HG02678 (cell line): Measurements from ENCODE around the gene LKAAEAR1.
"Not testable (repeated sequence)": the region's sequence is repeated elsewhere in the genome, so short reads cannot be mapped to it uniquely, and the experiment has no call there.

Source experiments
- ATAC-seq: cut with Tn5 transposase; IDR thresholded peaks from one replicate; pipeline ENCODE4 v1.9.1; 2021; ENCODE audit warnings: mild to moderate bottlenecking, moderate library complexity; ENCODE audit not compliant: unreplicated experiment

Gene LKAAEAR1

DNA sequence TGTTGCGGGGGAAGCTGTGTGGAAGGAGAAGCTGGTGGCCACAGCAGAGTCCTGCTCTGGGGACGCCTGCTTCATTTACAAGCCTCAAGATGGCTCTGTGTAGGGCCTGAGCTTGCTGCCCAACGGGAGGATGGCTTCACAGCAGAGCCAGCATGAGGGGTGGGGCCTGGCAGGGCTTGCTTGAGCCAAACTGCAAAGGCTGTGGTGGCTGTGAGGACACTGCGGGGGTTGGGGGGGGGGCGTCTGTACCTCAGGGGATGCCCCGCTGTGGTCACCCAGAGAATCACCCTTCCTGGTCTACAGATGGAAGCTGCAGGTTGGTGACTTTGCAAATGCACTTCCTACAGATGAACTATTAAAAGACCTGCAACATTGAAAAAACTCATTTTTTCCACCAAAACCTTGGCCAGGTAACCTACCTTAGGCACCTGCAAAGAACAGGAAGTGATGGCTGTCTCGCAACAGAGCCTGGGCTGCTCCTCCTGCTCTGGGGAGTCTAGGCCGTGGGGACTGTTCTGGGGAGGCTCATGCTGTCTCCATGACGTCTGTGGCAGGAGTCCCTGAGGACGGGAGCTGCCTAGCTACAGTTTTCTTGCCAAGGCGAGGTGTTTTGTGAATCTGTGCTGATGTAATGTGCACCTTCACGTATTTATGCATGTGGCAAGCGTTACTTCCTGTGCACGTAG is 15.8 kb upstream of the LKAAEAR1 start:
- no peak for ATAC-seq

DNA sequence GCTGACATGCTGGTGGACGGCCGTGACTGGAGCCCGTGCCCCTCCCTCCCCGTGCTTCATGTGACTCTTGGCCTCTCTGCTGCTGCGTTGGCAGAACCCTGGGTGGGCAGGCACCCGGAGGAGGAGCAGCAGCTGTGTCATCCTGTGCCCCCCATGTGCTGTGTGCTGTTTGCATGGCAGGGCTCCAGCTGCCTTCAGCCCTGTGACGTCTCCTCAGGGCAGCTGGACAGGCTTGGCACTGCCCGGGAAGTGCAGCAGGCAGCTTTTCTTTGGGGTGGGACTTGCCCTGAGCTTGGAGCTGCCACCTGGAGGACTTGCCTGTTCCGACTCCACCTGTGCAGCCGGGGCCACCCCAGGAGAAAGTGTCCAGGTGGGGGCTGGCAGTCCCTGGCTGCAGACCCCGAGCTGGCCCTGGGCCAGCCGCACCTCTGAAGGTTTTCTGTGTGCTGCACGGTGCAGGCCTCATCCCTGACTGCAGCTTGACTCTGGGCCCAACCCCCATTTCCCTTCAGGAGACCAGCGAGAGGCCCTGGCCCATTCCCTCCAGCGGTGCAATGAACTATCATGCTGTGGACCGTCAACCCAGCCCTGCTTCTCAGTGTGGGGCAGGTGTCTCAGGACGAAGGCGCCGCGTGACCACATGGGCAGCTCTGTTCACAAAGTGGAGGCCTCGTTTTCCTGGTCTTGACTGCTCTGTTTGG is 15.0 kb upstream of the LKAAEAR1 start:
- ATAC-seq = no peak

DNA sequence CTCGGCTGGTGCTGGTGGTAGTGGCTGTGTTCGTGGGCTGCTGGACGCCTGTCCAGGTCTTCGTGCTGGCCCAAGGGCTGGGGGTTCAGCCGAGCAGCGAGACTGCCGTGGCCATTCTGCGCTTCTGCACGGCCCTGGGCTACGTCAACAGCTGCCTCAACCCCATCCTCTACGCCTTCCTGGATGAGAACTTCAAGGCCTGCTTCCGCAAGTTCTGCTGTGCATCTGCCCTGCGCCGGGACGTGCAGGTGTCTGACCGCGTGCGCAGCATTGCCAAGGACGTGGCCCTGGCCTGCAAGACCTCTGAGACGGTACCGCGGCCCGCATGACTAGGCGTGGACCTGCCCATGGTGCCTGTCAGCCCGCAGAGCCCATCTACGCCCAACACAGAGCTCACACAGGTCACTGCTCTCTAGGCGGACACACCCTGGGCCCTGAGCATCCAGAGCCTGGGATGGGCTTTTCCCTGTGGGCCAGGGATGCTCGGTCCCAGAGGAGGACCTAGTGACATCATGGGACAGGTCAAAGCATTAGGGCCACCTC is 14.3 kb upstream of the LKAAEAR1 start:
- no peak for ATAC-seq

DNA sequence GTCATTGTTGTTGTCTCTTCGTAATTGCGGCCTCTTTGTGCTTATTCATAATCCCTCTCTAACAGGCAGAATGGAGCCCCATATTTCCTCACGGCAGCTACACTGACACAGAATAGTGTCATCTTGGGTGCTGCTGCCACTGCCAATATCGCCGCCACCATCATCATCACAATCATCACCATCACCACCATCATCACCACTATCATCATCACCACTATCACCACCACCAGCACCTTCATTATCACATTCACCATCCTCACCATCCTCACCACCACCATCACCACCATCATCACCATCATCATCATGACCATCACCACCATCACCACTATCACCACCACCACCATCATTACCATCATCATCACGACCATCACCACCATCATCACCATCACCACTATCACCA is 12.3 kb upstream of the LKAAEAR1 start:
- no peak for ATAC-seq

DNA sequence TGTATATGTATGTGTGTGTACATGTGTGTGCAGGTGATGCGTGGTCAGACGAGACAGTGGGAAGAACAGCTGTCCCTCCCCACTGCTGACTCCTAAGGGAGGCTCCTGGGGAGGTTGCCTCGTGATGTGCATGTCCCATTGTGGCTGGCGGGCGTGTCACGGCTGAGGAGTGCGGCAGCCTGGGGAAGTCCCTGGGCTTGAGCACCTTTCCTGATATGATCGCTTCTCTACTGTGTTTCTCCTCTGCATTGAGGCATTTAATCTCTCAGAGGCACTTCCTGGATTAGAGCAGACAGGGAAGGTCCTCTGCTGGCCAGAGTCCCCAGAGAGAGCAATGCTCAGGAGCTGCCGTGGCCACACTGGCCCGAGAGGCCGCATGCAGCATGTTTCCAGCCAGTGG is 11.7 kb upstream of the LKAAEAR1 start:
- no peak for ATAC-seq

DNA sequence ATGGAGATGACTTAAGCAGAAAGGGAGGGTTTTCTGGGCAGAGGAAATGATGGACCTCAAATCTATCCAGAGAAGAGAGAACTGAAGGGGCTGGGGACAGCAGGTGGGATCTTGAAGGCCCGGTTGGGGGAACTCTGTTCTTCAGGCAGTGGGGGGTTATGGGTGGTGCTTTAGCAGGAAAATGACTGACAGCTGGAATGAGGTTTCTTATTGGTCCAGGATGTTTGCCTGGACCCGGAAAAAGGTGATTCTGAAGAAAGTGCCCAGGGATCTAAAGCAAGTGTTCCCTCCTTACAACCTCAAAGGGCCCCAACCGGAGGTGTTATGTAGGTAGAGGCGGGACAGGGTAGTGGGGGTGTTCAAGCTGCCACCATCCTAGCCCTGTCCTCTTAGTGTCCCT is 11.3 kb upstream of the LKAAEAR1 start:
- ATAC-seq = no peak

DNA sequence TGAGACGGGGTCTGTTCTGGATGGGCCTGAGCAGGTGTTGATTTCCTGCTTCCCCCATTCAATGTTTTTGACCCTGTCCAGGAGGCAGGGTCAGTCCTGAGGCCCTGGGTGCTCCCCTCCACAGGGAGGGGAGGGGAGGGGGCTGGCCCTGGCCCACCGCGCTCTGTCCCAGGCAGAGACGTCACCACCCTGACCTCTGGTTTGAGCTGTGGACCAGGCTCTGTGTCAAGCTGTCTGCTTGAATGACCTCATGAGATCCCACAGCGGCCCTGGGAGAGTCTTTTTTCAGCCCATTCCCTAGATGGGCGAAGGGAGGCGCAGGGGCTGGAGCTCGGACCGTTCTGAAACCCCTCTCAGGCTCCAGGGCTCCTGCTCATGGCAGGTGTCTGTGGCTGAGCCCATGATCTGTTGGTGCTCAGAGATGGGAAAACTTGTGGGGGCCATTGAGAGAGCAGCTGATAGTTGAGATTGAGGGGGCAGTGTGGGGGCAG is 8.9 kb upstream of the LKAAEAR1 start:
- no peak for ATAC-seq

DNA sequence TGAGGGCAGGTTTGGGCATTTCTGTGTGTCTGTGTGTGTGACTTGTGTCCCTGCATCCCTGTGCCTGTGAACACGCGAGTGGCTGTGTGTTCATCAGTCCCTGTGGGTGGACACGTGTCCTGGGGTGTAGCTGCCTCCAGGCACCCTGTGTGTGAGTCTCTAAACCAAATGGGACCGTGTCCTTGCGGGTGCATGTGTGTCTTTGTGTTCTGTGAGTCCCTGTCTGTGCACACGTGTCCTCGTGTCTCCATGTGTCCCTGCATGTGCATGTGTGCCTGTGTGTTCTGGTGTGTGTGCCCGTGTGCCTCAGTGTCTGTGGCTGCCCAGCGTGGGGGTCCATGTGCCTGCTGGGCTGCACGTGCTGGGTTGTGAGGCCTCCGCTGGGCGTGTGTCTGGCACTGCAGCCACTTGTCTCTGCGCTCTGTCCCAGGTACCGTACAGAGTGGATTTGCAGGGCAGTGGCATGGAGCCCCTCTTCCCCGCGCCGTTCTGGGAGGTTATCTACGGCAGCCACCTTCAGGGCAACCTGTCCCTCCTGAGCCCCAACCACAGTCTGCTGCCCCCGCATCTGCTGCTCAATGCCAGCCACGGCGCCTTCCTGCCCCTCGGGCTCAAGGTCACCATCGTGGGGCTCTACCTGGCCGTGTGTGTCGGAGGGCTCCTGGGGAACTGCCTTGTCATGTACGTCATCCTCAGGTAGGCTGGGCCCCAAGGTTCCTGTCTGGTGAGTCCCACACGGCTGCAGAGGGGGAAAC is 8.2 kb upstream of the LKAAEAR1 start:
- ATAC-seq = no peak

DNA sequence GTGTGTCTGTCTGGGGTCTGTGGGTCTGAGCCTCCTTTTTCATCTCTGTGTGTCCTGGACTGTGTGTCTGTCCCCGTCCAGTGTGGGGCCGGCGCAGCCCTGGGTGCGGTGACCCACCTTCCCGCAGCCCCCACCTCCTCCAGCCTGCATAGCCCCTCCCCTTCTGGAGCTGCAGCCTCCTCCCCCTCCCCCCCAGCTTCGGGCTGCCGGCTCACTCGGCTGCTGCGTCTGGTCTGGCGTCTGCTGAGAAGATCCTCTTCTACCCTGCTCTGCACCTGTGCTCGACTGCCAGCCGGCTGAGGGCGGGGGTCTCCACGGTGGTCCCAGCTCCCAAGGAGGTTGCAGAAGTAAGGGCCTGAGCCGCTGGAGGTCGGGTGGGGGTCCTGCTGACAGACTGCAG is 7.6 kb upstream of the LKAAEAR1 start:
- ATAC-seq = no peak

DNA sequence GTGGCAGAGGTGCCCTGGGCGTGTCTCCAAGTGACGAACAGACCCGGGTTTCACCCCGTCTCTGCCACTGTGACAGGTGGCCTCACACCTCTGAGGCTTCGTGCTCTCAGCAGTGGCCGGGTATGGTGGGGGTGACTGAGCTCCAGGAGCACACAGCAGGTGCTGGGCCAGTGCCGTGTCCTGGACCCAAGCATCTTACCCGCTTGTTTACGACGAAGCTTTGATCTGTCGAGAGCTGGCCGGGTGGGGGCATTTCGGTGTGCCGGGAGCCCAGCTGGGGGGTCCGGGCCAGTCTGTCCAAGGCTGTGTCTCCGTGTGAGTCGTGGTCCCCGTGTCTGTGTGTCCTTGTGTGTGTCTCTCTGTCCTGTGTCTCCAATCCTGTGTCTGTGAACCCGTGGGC is 7.1 kb upstream of the LKAAEAR1 start:
- no peak for ATAC-seq

DNA sequence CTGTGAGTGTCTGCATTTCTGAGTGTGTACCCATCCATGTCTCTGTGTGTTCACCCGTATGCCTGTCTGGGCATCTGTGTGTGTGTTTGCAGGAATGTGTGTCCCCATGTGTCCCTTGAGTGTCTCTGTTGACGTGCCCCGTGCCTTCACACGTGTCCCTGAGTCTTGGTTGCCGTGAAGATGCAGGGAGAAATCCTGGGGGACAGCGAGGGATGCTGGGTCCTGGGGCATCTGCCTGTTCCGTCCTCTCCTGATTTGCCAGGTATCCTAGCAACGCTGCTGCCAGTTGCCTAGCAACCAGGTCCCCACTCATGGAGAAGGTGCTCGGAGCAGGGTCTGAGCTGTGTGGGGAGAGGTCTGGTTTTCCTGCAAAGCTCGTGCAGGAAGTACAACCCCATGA is 6.0 kb upstream of the LKAAEAR1 start:
- no peak for ATAC-seq

DNA sequence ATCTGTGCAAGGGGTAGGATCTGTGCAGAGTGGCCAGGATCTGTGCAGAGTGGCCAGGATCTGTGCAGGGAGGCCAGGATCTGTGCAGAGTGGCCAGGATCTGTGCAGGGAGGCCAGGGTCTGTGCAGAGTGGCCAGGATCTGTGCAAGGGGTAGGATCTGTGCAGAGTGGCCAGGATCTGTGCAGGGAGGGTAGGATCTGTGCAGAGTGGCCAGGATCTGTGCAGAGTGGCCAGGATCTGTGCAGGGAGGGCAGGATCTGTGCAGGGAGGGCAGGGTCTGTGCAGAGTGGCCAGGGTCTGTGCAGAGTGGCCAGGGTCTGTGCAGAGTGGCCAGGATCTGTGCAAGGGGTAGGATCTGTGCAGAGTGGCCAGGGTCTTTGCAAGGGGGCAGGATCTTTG is 4.4 kb upstream of the LKAAEAR1 start:
- ATAC-seq = not testable (repeated sequence)

DNA sequence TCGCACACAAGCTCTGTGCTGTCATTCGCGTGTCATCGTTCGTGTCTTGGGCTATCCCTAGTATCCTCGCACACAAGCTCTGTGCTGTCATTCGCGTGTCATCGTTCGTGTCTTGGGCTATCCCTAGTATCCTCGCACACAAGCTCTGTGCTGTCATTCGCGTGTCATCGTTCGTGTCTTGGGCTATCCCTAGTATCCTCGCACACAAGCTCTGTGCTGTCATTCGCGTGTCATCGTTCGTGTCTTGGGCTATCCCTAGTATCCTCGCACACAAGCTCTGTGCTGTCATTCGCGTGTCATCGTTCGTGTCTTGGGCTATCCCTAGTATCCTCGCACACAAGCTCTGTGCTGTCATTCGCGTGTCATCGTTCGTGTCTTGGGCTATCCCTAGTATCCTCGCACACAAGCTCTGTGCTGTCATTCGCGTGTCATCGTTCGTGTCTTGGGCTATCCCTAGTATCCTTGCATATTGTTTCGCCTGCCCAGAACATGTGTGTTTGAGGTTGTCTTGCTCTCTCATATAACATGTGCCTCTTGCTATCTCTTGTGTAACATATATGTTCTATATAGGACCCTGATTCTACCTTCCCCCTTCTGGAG is 3.1 kb upstream of the LKAAEAR1 start:
- ATAC-seq = not testable (repeated sequence)

DNA sequence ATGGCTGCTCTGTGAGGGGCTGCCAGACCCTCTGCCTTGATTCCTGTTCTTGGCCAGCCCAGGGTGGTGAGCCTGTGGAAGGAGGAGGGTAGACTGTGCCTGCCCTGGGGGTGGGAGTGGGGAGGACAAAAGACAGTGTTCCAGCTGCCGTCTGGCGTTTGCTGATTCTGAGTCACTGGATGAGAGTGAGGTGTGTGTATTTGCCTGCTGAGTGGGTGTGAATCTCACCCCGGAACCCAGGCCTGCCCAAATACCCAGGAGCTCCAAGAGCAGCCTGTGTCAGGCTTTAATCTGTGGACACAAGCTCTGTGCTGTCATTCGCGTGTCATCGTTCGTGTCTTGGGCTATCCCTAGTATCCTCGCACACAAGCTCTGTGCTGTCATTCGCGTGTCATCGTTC is 2.6 kb upstream of the LKAAEAR1 start:
- no peak for ATAC-seq

DNA sequence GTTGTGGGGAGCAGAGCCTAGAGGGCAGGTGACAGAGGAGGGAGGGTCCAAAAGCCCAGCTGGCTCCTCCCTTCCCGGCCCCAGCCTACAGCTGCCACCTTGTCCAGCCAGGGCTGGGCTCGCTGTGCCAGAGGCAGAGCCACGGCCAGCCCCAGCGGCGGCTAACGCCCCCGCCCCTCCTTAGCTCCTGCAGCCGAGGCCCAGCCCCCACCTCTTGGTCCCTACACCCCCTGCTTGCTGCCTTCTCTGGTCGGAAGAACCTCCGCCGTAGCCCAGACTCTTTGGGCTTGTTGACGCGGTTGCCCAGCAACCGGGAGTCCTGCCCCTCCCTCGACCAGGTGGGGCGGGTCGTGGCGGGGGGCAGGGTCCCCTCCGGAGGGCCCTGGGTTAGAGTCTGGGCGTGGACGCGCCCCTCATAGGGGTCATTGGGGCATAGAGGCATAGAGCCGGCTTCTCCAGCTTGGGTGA is 521 bp upstream of the LKAAEAR1 start:
- ATAC-seq = no peak

DNA sequence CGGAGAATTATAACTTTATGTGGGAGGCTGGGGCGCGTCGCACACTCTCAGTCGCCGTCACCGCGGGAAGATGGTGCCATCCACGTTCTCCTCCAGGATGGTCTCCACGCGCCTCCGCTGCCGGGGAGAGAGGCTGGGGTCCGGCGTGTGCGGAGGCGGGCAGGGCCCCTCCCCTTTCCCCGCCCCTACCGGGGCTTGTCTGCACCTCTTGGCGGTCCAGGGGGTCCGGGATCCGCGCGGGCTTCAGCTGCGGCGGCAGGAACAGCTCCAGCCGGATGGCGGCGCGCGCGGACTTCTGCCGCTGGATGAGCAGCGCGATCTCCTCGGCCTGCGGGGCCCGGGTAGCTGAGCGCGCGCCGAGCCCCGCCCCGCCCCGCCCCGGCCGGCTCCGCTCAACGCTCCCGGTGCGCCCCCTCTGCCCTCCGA is 807 bp downstream of the LKAAEAR1 start:
- no peak for ATAC-seq

DNA sequence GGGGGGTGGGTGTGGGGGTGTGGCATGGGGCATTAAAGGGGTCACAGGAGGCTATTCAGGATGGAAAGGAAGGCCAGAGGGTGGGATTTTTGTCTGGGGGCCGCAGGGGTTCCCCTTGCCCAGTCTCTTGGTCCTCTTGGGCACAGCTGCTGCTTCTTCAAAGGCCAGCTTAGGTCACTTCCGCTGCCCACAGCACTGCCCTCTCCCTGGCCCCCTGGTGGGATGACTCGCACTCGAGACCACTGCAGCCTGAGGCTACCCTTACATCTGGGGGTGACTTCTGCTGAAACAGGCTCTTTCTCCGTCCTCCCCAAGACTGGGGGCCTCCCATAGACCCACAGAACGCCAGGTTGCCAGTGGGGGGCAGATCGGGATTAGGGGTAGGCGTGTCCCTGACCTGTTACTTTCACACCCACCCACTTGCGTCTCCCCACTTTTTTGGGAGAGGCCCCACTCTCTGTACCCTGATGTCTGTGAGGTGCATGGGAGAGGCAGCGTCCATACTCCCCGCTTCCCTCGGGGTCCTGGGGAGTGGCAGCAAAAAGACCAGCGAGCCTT is 1.3 kb downstream of the LKAAEAR1 start:
- ATAC-seq = no peak

DNA sequence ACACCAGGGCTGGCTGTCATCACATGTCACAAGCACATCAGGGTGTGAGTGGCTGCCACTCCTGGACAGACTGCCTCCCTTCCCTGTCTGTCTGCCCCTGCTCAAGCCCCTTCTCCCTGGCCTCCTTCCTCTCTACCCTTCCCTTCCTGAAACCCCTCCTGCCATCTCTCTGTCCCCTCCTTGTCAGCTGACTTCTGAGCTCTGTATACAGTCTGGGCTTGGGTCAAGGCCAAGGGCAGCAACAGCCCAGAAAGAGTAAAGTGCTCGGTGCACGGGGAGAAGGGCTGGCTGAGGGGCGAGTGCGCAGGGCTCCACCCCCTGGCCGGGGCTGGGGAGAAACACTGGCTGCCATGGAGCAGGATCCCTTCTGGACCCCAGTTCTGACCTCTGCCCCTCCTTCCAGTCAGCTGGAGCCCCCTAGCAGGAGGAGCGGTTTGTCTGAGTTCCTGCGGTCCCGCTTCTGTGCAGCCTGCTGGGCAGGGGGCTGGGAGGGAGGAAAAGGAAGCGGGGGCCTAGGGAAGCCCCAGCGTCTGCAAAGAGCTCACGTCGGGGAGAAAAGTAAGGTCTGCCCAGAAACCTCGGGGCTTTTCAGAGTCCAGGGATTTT is 2.0 kb downstream of the LKAAEAR1 start:
- no peak for ATAC-seq

DNA sequence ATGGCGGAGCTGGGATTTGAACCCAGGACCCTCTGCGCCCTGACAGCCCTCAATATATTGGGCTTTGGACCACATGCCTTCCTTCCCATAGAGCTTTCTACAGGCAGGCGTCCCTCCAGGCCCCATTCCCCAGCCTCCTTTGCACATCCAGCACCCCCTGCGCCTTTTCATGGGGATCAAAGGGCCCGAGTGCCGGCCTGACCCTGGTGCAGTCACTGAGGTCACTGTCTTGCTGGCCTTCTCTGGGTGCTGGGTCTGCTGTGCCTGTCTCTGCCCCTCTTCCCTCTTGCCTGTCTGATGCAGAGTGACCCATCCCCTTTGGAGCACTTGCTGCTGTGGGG is 2.6 kb downstream of the LKAAEAR1 start:
- no peak for ATAC-seq

DNA sequence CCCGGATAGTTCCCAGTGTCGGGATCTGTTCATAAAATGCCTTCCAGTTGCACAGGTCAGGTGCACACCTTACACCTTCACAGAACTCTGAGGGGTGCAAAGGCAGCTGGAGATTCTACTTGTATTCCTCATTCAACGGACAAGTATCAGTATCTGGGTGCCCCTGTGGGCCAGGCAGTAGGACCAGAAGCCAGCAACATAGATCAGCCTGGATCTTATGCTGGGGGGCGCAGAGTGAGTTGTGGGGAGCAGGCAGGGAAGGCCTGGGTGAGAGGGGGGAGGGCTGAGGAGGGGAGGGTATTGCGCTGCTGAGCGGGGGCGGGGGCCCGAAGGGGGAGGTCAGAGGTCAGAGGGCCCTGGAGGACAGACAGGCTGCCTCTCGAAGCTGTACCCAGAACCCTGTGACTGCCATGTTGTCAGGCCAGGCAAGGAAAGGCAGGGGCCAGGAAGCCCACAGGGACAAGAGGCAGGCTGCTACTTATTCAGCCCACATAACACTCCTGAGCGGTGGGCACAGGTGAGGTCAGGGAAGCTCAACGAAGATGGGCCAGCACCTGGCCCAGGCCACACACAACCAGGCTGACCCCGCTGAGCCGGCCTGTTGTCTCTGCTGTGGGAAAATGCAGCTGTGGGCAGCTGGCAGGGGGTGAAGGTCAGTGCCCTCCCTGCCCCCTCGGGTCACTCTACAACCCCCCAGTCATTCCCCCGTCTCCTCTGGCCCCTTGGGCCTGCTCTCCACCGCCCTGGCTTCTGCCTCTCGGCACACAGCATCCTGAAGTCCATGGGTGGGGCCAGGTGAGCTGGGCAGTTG is 3.2 kb downstream of the LKAAEAR1 start:
- ATAC-seq = no peak
